ENCODE data around the gene PEMT. TPM values are rescaled to one million over a fixed set of nuclear protein-coding genes. Genes with fewer than 3 reads are reported as not detected.

Gene PEMT
- total and polyA plus RNA-seq, 2 of the 8 experiments (the other 6 are each of a cell fraction or from before 2014, with no cell fraction given), result 42.0 to 118 TPM

GRCh38 chr17:17502741-17503565, 88.6 kb downstream of the PEMT start:
- Histone ChIP-seq H2AK5ac (ENCODE audit: low read depth, low read length) (no peak overlapping the region), H2BK12ac (ENCODE audit: low read depth, low read length) (no peak overlapping the region), H3K23ac (ENCODE audit: insufficient read length) (no peak overlapping the region), H4K5ac (ENCODE audit: insufficient read length, low read depth, low read length) (no peak overlapping the region), H3K27ac (ENCODE audit: low read depth, low read length) (no peak overlapping the region), H2AFZ (ENCODE audit: low read length) (no peak overlapping the region), H3K79me1 (ENCODE audit: low read depth, low read length) (no peaks in the 10 kb centered on the region), H2BK120ac (replicated peaks; ENCODE audit: low read depth, low read length) (no peak overlapping the region), H4K8ac (ENCODE audit: extremely low read depth, insufficient read depth, low read length) (no peak overlapping the region), H2BK15ac (ENCODE audit: low read length) (no peak overlapping the region), H3K14ac (ENCODE audit: insufficient read length) (no peak overlapping the region), H3K56ac (replicated peaks; ENCODE audit: insufficient read length, low read depth, low read length) (no peak overlapping the region), H3K27me3 (replicated peaks in 1 of 4; ENCODE audit: control insufficient read depth in 3 of 4, extremely low read depth in 1 of 4, insufficient read depth in 3 of 4, low read length in 3 of 4) (no peaks in the 10 kb centered on the region; a peak in 3 of 7 replicates), H2BK20ac (ENCODE audit: low read length) (no peak overlapping the region), H3K4me3 (ENCODE audit: extremely low read depth in 1 of 4, insufficient read depth in 2 of 4, low read depth in 3 of 4, low read length in 4 of 4) (no peak overlapping the region), H2BK5ac (ENCODE audit: low read depth, low read length) (no peak overlapping the region), H3K4me1 (replicated peaks in 1 of 4; ENCODE audit: control insufficient read depth in 3 of 4, insufficient read depth in 4 of 4, low read length in 3 of 4) (peaks cover 0 to 2% (median 0%) of the 10 kb centered on the region in 4 experiments; a peak in 1 of 7 replicates), H3K4ac (replicated peaks; ENCODE audit: insufficient read length, low read depth, low read length) (no peak overlapping the region), H4K20me1 (replicated peaks in 1 of 2; ENCODE audit: control insufficient read depth in 1 of 2, insufficient read depth in 2 of 2, low read length in 2 of 2) (peaks cover 0 to 2% of the 10 kb centered on the region in 2 experiments), H3K36me3 (ENCODE audit: control insufficient read depth in 2 of 4, insufficient read depth in 4 of 4, low read length in 3 of 4) (no peaks in the 10 kb centered on the region), H4K91ac (replicated peaks; ENCODE audit: insufficient read length, low read length) (no peak overlapping the region), H3K9ac (replicated peaks in 1 of 4; ENCODE audit: extremely low read depth in 1 of 4, low read depth in 3 of 4, low read length in 3 of 4) (no peak overlapping the region; a peak in 1 of 7 replicates), H3K79me2 (ENCODE audit: control insufficient read depth in 1 of 2, insufficient read depth in 2 of 2, low read length in 2 of 2) (no peaks in the 10 kb centered on the region), H3K4me2 (ENCODE audit: insufficient read depth in 1 of 2, low read depth in 2 of 2, low read length in 2 of 2) (no peak overlapping the region), H3K9me3 (ENCODE audit: insufficient read depth in 2 of 2, low read depth in 1 of 2, low read length in 1 of 2) (no peaks in the 10 kb centered on the region), H3K23me2 (ENCODE audit: low read depth, low read length) (no peaks in the 10 kb centered on the region), H3K18ac (ENCODE audit: extremely low read depth, low read length) (no peak overlapping the region)
- ChIA-PET POLR2A (ENCODE audit: partially characterized antibody) (no interaction called here), CTCF (ENCODE audit: partially characterized antibody) (interaction anchor here (0.8 to 5.1 kb wide), 5 partner anchors 16 to 148 kb away, joined by 3 to 40 read pairs (median 10); no protein-coding TSS in a partner anchor)
- no peak for DNase-seq (ENCODE audit: low read depth in 1 of 2, low spot score in 2 of 2)
- 89 to 100% methylated on average over 1 to 20 of the region's 21 CpGs for WGBS, 2 experiments (ENCODE audit: extremely low coverage in 1 of 2, insufficient coverage in 1 of 2, insufficient read length in 1 of 2, insufficient replicate concordance in 2 of 2, low coverage in 1 of 2, low lambda C conversion rate in 2 of 2, missing lambda C conversion rate in 1 of 2)
- FAIRE-seq, result no peak
- TF ChIP-seq USF2 (IDR thresholded peaks at IDR 0.05; ENCODE audit: low read length) (no peak), CBX5 (IDR thresholded peaks at IDR 0.05; ENCODE audit: low read depth, low read length) (no peak), CTCF (IDR thresholded peaks at IDR 0.05; ENCODE audit: control extremely low read depth in 1 of 3, insufficient read depth in 1 of 3, low read depth in 1 of 3, low read length in 3 of 3) (no peak), BRCA1 (IDR thresholded peaks at IDR 0.05; ENCODE audit: low read depth, low read length) (no peak), FOSL1 (IDR thresholded peaks at IDR 0.05; ENCODE audit: insufficient read depth, low read depth, low read length) (no peak), RFX5 (IDR thresholded peaks at IDR 0.05; ENCODE audit: borderline replicate concordance, low read depth, low read length) (no peak), EP300 (IDR thresholded peaks at IDR 0.05; ENCODE audit: borderline replicate concordance in 1 of 2, low read depth in 2 of 2, low read length in 2 of 2) (no peak), HDAC6 (IDR thresholded peaks at IDR 0.05; ENCODE audit: low read depth, low read length) (no peak)

Data from H1 (cell line).